GM12892 (cell line): ENCODE data around the gene NDOR1.

ENCODE experiments used
- POLR2A ChIP-seq: IDR thresholded peaks from 2 replicates; pipeline ENCODE4 v1.6.1; 2011; ENCODE audit warnings: low read depth, low read length, control low read depth
- TAF1 ChIP-seq: IDR thresholded peaks from 2 replicates; pipeline ENCODE4 v1.6.1; 2011; ENCODE audit warnings: low read depth, mild to moderate bottlenecking, control low read depth, low read length, borderline replicate concordance

GRCh38 chr9:137194388-137194787 is 11.1 kb upstream of the NDOR1 start:
- no peak for TF ChIP-seq TAF1
- TF ChIP-seq POLR2A = no peak
